DMS114 treated with DMSO at 0.1 percent for 48 hours (cell line): Measurements from ENCODE around the gene ACOXL.

ENCODE experiments used
- DNase-seq: peaks from one replicate; lab custom pipeline; 2025; ENCODE audit not compliant: unreplicated experiment; lab: John Stamatoyannopoulos, UW

Gene ACOXL

GRCh38 chr2:110872521-110872920 is 140.1 kb downstream of the ACOXL start:
- DNase-seq = no peak

DNA sequence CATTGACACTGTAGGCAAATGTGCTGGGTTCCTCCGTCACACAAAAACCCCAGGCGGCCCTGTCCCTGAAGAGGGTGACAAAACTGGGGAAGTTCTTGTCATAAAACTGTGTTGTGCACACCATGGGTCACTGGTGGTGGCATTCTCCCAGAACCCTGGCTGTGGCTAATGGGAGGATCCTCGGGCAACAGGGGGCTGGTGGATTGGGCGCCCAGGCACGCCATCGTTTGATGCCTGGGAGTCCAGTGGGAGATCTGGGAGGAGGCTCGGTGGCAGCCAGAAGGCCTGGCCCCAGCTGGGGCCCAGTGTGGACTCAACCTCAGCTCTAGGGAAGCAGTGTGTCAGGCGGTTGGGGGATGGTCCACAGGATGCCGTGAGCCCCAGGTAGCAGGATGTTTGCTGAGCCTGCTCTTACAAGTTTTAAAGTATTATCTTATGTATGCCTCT is 140.7 kb downstream of the ACOXL start:
- DNase-seq = no peak

DNA sequence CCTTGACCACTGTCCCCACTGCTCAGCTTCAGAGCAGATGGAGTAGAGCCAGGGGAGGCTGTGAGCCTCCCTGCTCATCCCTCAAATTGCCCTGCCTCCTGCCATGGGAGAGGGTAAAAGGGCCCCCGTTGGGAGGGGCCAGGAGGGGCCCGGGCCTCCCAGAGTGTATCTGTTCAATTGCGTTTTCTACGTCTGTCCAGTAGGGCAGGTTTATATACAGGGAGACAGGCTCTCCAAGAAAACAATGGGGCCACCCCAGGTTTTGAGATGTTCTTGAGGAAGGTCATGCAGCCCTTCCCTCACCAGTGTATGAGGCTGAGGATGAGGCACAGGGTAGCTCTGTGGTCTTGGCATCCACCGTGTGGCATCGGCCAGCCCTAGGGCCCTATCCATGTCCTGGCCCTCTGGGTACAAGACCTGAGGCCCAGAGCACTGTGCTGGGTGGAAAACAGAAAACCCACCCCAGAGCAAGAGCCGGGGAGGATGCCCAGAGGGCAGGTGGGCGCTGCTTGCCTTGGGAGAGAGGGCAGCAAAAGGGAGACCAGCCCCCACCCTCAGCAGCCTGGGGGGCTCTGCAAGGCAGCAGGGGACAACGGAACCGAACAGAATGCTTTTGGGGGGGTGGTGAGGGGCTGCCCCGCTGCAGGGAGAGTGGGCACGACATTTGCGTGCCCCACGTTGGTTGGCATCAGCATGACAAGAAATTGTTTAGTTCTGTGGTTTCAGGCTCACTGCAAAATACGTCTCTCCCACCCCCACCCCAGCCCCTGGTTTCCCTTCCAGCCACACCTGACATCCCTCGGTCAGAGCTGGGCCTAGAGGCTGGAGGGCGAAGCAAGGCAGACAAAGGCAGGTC is 141.5 kb downstream of the ACOXL start:
- no peak for DNase-seq

DNA sequence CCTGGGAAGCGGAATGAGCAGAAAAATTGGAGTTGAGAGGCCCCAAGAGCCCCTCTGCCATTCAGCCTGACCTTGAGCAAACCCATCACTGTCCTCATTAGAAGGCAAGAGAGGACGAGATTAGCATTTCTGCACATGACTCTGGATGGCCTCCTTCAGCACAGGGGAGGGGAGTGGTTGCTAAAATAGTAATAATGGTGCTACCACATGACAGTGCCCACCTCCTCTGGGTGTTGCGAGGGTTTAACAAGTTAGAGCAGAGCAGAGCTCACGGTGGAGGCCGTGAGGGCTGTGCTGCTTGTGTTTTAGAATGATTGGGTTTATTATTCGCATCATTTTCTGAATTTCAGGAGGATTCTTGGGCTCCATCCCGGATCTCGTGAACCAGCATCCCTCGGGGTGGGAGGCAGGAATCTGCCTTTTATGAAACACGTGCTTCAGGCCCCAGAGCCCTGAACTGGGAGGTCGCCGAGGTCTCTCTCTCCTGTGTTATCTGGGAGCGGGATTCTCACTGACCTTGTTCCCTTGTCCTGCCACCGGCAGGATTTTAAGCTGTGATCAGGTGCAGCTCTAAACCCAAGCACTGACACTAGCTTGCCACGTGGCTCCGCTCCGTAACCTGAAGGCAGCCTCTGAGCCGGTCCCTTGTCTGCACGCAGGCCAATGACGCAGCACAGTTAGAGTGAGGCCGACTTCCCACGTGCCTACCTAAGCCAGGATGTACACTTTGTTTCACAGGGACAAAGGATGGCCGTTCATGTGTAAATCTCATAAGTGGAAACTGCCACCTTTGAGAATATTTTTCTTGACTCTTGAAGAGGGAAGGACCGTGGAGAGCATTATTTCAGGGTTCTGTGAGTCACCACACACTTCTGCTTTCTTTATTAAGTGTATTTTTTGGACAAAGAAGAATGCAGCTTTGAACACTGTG is 142.3 kb downstream of the ACOXL start:
- no peak for DNase-seq

GRCh38 chr2:110875384-110875725 is 143.0 kb downstream of the ACOXL start:
- no peak for DNase-seq

DNA sequence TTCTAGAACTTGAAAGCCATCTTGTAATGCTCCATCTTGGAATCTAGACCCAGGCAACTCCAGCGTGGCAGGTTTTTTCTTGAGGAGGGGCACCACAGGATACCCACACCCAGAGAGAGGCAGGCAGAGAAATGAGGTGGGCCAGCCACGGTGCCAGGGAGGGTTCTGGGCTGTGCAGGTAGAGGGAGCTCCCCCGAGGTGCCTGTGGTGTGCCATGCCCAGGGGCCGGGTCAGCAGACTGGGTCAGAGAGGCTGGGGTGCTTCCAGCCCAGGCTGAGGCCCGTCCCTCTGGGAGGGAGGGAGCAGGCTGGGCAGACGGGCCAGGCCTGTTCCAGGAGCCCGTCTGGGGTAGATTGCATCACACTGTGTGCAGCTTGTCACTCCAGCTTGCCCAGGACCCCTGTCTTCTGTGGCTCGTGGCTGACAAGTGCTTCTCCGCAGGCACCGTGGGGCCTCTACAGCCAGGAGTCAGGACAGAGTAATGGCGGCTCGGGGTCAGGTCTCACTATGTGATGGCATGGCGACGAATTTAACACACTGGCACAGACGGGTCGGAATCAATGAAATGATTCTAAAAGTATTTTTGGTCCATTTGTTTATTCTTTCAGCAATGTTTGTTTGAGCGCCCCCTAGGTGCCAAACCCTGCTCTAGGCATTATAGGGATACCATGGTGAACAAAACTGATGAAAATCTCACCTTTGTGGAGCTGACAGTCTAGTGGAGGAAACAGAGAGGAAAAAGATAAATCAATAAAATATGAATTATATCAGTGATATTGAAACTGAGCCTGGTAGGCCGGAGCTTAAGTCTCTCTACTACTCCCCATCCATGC is 144.0 kb downstream of the ACOXL start:
- DNase-seq = no peak

DNA sequence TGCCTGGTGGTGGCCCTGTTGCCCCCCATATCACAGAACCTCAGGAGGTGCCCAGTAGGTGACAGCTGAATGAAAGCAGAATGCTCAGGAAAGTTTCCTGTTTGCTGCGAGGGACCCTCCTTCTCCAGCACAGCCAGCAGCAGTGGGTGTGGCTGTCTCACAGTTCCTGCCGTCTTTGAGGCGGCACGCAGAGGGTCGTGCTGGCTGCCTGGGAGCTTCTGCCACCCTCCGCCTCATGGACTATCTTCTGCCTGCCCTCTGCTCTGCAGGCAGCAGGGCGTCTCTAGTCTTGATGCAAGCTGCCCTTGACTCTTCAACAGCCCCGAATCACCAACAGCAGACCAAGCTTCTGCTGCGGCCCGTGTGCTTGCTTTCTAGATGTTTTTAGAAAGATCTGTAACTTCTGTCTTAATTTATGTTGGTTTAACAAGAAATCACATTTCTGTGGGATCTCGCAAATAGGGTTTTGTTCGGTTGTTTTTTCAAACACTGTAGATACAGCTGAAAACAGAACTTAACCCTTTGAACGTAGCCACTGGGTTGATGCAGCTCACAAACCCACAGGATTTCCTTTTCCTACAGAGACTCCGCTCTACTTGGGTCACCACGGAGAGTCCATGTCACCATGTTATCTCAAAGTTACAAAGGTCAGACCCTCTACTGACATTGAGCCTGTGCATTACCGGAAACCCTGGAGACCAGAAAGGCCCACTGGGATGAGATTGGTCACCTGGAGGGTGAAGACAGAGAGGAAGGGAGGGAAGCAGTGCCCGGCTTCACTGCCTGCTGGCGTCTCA is 144.9 kb downstream of the ACOXL start:
- no peak for DNase-seq

DNA sequence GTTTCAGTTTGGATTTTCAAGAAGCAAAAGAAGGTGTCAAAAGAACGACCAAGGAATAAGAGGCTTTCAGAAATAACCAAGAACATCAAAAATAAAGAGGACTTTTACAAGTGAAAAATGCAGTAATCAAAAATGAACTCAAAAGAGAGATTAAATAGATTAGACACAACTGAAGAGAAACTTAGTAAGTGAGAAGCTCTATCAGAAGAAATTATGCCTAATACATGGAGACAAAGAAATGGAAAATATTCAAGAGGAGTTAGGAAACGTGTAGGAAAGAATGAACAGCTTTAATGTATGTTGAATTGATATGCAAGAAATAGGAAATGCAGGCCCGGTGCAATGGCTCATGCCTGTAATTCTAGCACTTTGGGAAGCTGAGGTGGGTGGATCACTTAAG is 145.8 kb downstream of the ACOXL start:
- DNase-seq = no peak

- DNase-seq = no peak
These were observed 149.5 kb downstream of the ACOXL start for GRCh38 chr2:110881908-110882307.

- DNase-seq = no peak
These were observed 151.0 kb downstream of the ACOXL start for GRCh38 chr2:110883406-110883805.

- DNase-seq = no peak
These were observed 152.9 kb downstream of the ACOXL start for GRCh38 chr2:110885256-110885655.

GRCh38 chr2:110886826-110887573 is 154.6 kb downstream of the ACOXL start:
- DNase-seq = no peak

DNA sequence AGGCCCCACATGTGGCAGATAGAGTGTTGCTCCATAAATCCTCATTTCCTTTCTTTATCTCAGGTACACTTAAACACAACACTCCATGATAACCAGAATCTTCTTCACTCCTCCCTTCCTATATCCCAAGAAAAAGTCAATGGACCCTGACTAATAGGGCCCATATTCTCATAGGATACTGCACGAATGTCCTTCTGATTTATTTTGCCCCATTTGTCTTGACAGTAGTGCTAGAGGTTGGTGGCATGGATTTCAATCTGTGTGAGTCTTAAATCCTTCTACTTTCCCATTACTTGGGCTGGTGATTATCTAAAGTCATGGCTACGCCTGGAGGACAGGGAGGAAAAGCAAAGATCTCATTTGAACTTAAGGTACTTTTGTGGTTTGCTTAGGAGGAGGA is 156.0 kb downstream of the ACOXL start:
- DNase-seq = no peak

DNA sequence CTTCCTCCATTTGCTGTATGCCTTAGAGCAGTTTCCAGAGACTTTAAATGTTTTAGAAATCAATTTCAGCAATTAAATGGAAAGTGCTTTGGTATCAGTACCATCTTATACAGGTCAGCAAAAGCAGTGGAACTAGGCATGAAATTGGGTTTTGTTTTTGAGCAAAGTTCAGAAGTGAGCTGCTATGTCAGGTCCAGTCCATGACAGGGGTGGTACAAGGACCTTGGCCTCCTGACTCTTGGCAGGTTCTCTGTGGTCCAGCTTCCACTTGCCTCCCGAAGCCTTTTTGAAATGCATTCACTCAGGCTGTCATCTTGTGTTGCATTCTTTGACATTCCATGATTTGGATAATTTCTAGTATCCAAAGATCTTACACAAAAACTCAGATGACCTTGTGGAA is 159.3 kb downstream of the ACOXL start:
- no peak for DNase-seq

DNA sequence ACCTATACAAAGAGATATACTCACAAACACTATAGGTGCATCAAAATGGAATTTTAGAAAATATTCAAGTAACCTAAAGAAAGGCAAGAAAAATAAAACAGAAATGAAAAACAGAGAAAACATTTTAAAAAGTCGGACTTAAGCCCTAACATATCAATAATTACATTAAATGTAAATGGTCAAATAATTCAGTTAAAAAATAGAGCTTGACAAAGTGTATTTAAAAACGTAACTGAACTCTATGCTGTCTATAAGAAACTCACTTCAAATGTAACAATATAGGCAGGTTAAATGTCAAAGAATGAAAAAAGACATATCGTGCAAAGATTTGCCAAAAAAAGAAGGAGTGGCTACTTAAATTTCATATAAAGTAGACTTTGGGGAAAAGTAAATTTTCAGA is 163.9 kb downstream of the ACOXL start:
- DNase-seq = no peak

DNA sequence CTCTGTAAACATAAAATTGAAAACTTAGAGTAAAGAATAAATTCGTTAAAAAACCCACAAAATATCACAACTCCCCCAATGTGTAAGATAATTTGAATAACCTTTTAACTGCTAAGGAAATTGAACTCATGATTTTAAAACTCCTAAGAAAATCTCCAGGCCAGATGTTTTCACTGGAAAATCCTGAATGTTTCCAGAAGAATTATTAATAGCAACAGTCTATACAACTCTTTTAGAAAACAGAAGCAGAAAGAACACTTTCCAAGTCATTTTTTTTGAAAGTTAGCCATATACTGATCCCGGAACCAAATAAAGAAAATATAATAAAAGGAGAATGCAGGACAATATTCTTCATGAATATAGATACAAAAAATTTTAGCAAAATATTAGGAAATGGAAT is 165.6 kb downstream of the ACOXL start:
- DNase-seq = no peak

- DNase-seq = no peak
These were observed 167.8 kb downstream of the ACOXL start for GRCh38 chr2:110900191-110900590.

DNA sequence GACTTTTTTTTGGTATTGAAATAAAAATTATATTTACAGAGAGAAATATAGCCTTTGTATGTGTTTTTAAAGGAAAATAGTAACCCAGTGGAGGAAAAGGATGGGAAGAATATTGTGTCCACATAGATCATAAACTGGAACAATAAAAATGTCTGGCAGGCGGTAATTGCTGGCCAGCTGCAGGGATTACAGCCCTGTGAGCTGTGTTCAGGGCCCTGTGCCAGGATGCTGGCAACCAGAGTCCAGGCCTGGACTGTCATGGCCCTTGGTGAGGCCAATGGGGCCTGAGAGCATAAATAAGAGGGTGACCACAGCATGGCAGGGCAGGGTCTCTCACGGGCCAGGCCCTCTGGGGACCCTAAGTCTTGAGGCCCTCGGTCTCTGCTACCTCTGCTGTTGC is 171.2 kb downstream of the ACOXL start:
- DNase-seq = no peak

- no peak for DNase-seq
These were observed 171.9 kb downstream of the ACOXL start for GRCh38 chr2:110904116-110904778.
